Stimulated activated CD8-positive, alpha-beta memory T cell treated with anti-CD3 and anti-CD28 coated beads, Interleukin-4, amount 100 ng/mL, for 1 hour (primary cell): Measurements from ENCODE around the gene DAZAP1.
"Not testable (repeated sequence)": the region's sequence is repeated elsewhere in the genome, so short reads cannot be mapped to it uniquely, and the experiment has no call there.

ENCODE experiments used
- DNase-seq, 2 donors: peaks; one replicate each; pipeline ENCODE4 v3.0.0-alpha.2; 2020; ENCODE audit warnings: low read depth in 2 of 2, low spot score in 1 of 2

The DAZAP1 gene

GRCh38 chr19:1471010-1471514 is 63.7 kb downstream of the DAZAP1 start:
- DNase-seq = no peak

GRCh38 chr19:1471515-1472160 is 64.3 kb downstream of the DAZAP1 start:
- DNase-seq = no peak

DNA sequence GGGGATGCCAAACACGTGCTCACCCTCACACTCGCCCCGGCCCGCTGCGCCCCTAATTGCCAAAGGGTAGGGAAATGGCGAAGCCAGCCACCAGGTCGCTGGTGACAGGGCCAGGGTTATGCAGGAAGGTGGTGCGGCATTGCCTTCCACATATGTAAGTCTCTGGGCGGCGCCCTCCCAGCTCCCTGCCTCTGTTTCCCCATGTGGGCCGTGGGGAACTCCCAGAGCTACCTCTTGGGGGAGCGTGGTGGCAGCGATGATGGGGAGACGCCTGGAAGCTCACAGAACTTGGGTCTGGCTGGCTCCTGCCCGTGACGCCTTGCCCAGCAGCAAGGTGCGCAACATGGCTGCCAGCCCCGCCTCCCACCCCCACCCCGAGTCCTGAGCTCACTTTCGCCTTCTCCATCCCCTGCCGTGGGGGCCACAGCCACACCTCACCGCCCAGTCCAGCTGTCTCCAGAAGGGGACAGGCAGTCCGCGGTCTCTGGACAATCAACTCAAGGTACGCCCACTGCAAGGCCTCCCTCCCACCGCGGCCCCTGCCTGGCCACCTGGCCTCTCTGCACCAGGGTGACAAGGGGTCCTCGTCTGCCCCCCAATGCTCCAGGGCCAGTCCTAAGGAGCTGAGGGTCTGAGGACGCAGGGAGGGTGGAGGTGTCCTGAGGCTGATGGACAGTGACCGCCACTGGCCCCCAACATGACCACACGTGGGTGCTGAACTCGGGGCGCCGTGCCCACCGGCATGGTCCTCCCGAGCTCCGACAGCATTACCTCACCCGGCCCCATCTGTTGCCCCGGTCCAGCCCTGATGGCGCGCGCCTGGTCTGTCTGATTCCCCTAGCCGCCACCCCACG is 65.1 kb downstream of the DAZAP1 start:
- no peak for DNase-seq

- DNase-seq = no peak
These were observed 65.9 kb downstream of the DAZAP1 start for GRCh38 chr19:1473085-1473851.

DNA sequence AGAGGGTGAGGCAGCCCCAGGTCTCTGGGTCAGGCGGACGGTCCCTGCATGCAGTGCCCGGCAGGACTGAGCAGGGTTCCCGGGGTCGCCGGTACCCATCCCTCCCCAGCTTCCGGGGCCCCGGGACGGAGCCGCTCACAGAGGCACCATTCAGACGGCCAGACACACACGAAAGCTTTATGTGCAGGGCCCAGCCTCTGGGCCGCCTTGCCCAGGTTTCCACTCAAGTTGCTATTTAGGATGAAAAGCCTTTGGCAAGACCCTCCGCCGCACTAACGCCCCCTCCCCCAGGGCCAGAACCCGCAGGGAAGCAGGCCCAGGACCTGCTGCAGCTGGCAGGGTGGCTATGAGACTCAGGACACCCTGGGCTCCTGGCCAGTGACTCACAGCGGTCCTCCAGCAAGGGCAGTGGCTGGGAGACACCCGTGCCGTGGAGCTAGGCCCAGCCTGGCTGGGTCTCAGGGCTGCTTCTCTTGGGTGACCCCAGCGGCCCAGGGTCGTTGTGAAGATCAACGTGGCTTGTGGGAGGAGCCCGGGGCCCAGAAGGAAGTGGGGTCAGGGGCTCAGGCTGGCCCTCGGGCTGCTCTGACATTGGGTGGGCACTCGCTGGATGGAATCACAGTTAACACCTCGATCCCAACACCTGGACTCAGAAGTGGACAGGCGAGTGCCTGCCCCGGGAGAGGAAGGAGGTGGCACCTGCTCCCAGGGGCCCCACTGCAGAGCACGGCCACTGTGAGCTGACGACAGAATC is 66.8 kb downstream of the DAZAP1 start:
- DNase-seq = no peak

- no peak for DNase-seq
These were observed 67.5 kb downstream of the DAZAP1 start for GRCh38 chr19:1474765-1475351.

GRCh38 chr19:1475751-1476437 is 68.5 kb downstream of the DAZAP1 start:
- DNase-seq = no peak

DNA sequence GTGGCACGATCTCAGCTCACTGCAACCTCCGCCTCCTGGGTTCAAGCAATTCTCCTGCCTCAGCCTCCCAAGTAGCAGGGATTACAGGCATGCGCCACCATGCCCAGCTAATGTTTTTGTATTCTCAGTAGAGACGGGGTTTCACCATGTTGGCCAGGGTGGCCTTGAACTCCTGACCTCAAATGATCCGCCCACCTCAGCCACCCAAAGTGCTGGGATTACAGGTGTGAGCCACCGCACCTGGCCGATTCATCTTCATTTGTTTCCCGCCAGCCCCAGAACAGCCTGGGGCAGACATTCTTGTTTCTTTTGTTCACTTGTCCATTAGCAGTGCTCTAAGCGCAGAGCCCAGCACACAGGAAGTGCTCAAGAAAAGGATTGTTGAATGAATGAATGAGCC is 69.7 kb downstream of the DAZAP1 start:
- DNase-seq = not testable (repeated sequence)

- peak; percentile 71 to 85 for DNase-seq
These were observed 71.7 kb downstream of the DAZAP1 start, which contains the start of gene C19orf25 for GRCh38 chr19:1478934-1479707. C19orf25 (minus strand) TSS chr19:1479215; CDS start chr19:1478903, 312 bp downstream.

DNA sequence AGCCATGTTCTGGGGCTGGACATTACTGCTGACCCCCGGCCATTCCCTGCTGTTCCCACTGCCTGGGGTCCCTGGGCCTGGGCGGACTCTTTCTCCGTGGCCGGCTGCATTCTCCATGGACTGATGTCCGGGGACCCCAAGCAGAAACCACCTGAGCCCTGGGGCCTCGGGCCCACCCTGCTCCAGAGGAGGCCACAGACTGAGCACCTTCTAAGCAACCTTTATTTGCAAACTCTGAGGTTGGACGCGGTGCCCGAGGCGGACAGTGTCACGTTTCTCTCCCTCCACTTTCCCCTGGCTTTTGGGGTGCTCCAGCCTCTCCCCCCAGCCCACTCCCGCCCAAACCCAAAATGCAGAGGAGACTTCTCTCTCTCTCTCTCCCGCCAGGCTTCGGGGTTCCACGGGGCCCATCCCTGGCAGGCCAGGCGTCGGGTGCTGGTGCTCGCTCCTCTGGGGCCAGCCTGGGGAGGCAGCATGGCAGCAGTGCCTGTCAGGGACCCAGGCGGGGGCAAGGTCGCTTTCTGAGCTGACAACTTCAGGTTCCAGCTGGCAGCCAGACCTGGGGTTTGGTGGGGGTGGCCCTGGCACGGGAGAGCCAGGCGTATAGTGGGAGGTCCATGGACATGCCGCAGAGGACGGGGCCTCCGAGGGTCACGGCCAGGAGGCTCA is 74.0 kb downstream of the DAZAP1 start:
- no peak for DNase-seq

- no peak for DNase-seq
These were observed 74.5 kb downstream of the DAZAP1 start for GRCh38 chr19:1481893-1482360.

DNA sequence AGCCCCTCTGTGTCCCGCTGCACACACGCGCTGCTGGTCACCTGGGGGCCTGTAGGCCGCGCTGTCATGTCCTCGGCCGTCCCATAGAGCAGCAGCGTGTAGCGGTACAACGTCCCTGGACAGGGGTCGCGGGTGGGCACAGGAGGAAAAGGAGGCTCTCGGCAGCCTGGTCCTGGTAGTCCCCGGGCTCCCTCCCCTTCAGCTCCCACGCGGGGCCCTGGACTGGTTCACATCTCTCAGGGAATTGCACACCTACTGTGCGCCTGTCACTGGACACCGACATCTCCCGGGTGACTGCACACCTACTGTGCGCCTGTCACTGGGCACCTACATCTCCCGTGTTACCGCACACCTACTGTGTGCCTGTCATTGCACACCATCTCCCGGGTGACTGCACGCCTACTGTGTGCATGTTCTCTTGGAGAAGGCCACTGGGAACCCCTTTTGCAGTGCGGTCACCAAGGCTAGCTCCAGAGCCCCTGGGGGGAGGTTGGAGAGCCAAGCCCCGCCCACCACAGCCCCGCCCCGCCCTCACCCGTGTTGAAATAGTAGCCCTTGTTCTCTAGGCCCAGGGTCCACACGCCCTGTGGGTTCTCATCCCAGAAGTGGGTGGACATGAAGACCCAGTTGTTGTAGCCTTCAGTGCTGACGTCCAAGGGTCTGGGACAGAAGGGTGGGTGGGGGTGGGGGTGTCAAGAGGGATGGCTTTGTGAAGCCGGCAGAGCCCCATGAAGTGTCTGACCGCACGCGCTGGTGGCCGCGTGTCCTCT is 75.2 kb downstream of the DAZAP1 start:
- DNase-seq = no peak

- DNase-seq = no peak
These were observed 76.0 kb downstream of the DAZAP1 start for GRCh38 chr19:1483131-1483978.

DNA sequence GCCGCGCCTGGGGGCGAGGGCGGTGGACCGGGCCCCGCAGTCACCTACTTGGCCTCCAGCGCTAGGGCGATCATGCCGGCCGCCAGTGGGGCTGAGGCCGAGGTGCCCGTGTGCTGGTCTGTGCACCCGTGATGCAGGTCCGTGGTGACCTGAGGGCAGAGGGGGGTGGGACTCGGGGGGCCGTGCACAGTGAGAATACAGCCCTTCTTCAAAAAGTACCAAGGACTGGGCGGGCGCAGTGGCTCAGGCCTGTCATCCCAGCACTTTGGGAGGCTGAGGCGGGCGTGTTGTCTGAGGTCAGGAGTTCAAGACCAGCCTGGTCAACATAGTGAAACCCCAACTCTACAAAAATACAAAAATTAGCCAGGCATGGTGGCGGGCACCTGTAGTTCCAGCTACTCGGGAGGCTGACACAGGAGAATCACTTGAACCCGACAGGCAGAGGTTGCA is 76.6 kb downstream of the DAZAP1 start:
- no peak for DNase-seq
